COR-L47 (cell line): Measurements from ENCODE around the gene NARF.
"Not testable (repeated sequence)": the region's sequence is repeated elsewhere in the genome, so short reads cannot be mapped to it uniquely, and the experiment has no call there.

ENCODE experiments used
- DNase-seq: peaks from one replicate; lab custom pipeline; 2025; lab: John Stamatoyannopoulos, UW

The NARF gene

DNA sequence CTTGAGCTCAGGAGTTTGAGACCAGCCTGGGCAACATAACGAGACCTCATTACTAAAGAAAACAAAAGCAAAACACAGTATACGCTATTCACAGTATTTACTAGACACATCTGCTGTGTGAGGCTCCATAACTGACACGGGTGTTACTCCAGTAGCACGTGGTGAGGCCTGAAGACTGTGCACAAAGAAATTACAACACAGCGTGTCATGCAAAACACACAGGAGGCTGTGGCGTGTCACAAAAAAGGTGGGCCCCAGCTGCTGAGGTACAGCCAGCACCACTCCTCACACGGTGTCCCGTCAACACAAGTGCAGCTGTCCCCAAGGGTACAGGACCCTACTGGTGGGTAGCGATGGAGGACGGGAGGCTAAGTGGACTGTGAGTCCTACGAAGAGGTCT, 10.7 kb upstream of the NARF start:
- no peak for DNase-seq

DNA sequence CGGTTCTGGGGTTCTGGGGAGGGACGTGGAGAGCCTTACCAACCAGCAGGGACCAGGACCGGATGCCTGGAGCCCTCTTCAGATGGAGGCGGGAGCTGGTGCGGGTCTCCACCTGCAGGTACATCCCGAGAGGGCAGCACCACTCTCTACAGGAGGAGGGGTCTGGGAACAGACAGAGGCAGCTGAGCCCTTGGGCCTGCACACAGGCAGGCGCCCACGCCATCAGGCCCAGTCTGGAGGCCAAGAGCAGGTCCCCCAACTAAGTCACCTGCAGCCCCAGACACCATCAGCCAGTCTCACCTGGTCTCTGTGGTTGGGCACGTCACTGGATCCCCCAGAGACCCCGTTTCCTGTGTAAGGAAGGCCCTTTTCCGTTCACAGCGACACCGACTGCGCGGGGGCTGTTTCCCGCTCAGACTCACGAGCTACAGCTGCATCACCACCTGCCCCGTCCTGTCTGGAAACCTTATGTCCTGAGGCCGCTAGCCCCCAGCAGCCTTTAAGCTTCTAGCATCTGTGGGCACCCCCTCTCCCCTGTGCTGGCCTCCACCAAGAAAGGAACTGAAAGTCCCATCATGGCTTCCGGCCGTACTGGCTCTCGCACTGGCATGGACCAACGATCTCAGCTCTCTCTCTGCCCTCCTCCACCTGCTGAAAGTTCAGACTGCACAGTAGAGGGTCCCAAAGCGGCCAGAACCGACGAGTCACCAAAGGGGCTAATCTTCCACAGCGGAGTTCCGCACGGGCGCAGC, 9.2 kb upstream of the NARF start:
- DNase-seq = no peak

DNA sequence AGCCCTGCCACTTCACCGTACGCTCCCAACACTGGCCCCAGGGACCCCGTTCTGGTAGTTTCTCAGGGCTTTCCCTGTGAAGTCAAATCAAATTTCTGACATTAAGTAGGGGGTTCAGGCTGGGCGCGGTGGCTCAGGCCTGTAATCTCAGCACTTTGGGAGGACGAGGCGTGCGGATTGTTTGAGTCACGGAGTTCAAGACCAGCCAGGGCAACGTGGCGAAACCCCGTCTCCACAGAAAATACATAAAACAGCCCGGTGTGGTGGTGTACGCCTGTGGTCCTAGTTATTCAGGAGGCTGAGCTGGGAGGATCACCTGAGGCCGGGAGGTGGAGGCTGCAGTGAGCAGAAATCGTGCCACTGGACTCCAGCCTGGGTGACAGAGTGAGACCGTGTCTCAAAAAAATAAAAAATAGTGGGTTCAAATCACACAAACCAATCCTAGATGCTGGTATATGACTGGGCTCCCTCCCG, 8.6 kb upstream of the NARF start:
- no peak for DNase-seq

DNA sequence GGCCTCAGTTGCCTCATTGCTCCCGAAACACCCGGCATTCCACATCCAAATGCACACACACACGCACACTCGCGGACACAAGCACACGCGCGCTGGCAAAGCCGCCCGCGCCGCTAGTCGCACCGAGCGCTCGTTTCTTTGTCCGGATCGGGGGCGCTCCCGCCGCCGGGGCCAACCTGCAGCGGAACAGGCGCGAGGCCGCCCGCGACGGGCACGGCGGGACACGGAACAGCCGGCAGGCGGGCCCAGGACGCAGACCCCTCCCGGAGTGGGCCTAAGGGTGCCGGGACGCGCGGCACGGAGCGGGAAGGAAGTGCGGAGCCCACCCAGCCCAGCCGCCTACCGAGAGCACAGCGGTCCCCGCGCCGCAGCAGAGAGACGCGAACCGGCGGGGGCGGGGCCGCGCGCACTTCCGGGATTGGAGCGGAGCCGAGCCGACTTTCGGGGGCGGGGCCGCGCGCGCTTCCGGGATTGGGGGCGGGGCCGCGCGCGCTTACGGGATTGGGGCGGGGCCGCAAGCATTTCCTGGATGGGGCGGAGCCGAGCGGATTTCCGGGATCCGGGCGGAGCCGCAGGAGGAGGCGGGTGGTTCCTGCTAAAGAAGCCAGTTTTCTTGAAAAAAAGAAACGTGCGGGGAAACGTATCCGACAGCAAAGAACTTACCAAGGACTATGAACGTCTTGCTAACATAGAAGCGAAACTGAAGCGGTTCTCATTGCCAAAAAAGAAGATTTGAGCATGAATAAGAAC, 8.0 kb upstream of the NARF start, which contains the start of gene CYBC1:
Gene CYBC1, minus strand, starts transcription at position 396 of the 750 bp plus-strand sequence. CDS start 1,498 bp downstream, outside the sequence.
- peak; percentile 92 for DNase-seq

DNA sequence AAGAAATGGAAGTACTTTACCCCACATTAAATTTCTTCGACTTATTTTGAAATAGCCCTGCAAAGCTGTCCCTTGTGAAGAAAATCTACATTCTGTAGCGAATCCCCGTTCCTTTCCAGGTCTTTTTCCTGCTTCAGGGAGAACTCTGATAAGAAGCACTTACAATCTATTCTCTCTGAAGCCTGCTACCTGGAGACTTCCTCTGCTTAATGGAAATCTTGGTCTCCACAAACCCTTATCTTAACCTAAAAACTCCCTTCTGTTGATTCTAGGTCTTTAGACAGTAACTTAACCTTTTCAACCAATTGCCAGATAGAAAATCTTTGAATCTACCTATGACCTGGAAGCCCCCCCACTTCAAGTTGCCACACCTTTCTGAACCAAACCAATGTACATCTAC, 6.4 kb upstream of the NARF start:
- no peak for DNase-seq

DNA sequence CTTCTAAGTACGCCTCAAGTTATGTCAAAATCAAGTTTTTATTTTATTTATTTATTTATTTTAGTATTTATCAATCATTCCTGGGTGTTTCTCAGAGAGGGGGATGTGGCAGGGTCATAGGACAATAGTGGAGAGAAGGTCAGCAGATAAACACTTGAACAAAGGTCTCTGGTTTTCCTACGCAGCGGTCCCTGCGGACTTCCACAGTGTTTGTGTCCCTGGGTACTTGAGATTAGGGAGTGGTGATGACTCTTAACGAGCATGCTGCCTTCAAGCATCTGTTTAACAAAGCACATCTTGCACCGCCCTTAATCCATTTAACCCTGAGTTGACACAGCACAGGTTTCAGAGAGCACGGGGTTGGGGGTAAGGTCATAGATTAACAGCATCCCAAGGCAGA, 5.4 kb upstream of the NARF start:
- DNase-seq = not testable (repeated sequence)

DNA sequence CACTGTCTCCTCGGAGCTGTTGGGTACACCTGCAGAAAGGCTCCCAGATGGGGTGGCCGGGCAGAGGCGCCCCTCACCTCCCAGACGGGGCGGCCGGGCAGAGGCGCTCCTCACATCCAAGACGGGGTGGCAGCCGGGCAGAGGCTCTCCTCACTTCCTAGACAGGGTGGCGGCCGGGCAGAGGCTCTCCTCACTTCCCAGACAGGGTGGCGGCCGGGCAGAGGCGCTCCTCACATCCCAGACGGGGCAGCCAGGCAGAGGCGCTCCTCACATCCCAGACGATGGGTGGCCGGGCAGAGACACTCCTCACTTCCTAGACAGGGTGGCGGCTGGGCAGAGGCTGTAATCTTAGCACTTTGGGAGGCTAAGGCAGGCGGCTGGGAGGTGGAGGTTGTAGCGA, 4.8 kb upstream of the NARF start:
- DNase-seq = not testable (repeated sequence)

DNA sequence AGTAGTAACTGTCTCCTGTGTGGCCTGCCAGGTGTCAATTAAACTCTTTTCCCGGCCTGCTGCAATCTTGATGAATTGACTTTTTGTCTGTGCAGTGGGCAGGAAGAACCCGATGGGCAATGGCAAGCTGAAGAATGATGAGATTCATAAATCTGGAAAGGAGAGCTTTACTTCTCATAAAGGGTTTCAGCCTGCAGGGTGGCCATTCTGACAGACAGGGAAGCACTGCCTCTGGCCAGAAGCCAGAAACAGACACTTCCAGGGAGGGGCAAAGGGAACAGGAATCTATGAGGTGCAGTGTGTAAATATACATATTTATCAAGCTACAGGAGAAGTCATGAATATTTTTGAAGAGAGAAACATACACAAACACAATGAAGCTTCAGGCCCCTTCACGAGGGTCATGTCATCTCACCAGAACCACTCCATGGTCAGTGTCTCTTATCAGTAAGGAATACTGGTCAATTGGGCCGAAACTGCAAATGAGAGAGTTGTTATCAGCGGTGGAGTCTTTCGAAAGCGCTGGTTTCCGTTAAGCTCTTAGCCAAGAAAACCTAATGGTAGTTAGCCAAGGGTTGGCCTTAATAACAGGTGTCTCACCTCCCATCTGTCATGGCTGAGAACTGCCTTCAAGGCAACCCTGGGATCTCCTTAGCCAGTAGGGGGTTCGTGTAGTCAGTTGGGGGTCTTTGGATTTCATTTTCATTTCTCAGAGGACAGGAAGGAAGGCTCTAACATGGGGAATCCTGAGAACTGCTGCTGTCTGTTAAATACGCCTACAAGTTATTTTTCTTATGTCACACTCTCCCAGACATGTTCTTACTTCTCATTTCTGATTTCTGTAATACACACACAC, 1.2 kb upstream of the NARF start:
- DNase-seq = no peak

DNA sequence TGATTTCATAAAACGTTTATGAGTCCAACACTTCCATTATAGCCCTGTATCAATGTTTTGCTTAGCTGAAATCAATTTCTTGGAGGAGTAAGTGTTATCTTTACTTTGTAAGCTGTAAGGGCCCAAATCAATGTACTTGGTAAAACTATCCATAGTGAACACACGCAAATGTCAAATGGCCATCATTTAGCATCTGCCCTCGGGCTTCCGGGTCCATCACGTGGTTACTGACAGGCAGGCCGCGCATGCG, 687 bp upstream of the NARF start:
- peak; percentile 95 for DNase-seq

DNA sequence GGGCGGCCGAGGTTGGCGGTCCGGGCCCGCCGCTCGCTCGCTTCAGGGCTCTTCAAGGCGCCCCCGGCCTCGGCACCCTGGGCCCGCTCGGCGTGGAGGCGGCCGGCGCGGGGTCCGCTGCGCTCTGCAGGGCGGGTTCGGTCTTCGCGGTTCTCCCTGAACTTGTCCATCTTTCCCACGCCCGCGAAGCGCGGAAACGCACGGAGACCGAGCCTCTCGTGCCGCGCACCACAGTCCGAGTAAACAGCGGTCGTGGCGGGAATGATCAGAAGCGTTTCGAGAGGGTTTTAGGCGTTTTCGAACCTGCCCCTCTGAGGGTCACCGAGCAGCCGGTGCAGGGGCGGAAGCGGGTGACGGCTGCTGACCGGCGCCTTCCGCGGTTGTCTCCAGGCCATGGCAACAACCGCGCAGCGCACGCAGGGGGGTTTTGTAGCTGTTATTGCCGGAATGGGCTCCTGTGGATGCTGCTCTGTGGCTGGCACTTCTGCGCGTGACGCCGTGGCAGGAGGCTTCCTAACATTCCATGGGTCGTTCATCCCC, 414 bp downstream of the NARF start:
- no peak for DNase-seq

DNA sequence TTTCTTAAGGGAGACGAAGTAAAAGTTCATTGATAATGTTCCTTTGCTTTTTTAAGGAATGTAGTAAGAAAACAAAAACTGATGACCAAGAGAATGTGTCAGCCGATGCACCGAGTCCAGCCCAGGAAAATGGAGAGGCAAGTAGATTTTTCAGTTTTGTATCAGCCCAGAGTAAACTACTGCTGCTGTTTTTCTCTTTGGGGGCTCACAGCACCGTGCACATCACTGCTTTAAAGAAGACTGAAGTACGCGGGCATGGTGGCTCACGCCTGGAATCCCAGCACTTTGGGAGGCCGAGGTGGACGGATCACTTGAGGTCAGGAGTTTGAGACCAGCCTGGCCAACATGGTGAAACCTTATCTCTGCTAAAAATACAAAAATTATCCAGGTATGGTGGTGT, 1.4 kb downstream of the NARF start:
- not testable (repeated sequence) for DNase-seq

DNA sequence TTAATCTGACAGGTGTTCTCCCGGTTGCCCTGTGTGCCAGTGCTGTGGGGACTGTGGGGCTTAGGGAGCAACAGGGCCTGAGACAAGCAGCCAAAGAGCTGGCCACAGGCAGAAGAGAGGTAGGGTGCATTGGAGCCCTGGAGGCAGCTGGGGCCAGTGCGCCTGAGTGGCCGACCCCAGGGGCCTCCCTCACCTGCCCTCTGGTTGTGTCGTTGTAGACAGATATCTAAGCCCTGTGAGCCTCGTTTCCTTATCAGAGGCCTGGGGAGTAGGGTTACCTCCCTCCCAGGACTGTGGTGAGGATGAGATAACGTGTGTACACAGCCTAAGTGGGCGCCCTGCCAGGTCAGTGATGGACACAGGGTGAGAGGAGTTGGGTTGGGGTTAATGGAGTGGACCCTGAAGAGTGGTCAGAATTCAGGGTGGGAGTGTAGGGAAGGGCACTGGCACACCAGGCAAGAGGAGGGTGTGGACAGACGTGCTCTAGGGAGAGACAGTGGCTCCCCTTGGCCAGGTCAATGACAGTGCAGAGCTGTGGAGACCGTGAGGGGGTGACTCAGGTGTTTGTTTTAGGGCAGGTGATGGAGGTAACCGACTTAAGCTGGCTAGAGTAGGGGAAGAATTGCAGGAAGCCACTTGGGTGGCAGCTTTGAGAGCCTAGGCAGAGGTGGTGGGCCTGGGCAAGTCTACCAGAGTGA, 3.4 kb downstream of the NARF start:
- no peak for DNase-seq

DNA sequence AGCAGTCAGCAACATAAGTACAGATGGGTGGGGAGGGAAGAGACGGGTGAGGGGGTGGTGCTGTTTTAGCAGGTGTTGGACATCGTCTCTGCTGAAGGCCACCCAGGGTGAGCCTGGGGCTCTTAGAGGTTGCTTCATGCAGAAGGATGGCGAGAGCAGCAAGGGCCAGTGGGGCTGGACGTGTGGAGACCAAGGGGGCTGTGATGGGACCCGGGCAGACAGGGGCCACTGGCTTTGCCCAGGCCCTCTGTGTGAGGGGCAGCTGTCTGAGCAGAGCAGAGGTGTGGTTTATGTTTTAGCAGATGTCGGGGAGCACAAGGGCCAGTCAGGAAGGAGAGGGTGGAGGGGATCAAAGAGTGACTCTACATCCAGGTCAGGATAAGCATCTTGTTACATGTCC, 4.8 kb downstream of the NARF start:
- DNase-seq = no peak

DNA sequence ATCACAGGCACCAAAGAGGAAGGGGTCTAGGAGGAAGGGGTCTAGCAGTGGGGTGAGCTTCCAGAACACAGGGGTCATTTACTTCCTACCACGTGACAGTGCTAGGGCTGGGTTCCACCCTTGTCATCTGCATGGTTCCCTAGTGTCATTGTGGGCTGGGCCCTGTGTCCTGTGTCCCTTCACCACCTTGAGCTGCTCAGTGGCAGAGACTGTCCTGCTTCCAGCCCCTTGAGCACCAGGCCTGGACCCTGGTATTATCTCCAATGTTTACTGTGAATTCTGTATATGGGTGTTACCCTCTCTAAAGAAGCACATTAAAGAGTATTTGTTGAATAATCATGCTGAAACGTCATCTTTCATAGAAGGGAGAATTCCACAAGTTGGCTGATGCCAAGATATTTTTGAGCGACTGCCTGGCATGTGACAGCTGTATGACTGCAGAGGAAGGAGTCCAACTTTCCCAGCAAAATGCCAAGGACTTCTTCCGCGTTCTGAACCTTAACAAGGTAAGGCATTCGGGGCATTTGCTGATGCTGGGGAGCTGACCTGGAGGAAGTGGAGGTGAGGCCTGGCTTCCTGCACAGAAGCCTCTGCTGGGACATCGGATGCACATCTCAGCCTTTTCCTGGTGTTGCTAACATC, 5.5 kb downstream of the NARF start:
- DNase-seq = no peak

DNA sequence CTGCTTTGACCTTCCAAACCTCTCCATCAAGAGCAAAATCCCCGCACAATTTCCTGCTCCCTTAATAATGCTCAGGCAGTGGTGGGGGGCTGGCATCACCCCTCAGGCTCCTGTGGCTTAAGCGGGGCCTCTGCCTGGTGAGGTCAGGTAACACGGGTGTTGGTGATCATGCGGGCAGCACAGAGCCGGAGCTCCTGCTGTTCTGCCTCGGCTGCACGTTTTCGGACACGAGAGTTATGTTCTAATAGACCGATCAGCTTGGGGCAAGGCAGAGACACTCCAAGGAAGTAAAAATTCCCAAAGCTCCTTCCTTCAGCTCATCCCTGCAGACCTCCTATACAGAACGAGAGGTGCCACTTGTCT, 6.0 kb downstream of the NARF start:
- DNase-seq = no peak

DNA sequence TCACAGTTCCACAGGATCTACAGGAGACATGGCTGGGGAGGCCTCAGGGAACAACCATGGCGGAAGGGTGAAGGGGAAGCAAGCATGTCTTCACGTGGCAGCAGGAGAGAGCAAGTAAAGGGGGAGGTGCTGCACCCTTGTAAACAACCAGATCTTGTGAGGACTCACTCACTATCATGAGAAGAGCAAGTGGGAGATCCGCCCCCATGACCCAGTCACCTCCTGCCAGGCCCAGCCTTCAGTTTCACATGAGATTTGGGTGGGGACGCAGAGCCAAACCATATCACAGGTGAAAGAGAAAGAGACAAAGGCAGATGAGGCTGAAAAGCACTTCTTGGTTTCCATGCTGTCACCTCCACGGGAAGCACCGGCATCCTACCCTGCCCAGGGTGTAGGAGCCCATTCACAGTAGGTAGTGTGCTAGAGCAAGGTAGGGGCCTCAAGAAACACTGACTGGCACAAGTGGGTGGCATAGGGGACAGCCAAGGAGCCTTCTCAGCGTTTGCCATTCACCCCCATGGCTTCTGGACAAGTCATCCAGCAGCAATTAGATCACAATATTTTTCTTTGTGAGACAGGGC, 6.6 kb downstream of the NARF start:
- DNase-seq = no peak

DNA sequence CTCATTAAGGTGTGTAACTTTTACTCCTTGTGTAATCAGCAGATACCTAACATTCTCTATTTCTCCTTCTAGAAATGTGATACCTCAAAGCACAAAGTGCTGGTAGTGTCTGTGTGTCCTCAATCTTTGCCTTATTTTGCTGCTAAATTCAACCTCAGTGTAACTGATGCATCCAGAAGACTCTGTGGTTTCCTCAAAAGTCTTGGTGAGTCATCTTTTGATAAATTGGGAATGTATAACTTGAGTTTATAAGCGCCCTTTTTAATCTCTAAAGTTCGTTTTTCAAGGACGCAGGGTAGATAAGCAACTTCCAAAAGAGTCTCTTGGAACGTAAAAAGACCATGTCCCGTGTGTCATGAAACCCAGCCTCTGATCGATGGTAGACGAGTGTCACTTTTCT, 10.2 kb downstream of the NARF start:
- DNase-seq = no peak

DNA sequence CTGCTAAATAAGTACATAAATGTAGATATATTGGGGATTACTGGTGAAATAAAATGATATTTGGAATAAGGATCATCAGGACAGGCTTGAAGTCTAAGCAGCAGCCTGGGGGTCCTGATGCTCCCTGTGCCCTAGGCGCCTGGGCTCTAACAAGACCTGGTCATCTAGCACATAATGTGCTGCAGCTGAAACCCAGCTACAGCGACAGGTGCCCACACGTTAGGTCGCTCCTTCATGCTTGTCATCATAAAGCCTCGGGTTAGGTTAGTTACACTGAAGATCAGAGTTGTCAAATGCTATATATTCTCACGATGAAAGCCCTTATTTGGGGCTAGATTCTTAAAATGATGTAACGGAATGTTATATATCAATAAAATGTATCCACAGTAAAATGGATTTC, 11.5 kb downstream of the NARF start:
- no peak for DNase-seq

DNA sequence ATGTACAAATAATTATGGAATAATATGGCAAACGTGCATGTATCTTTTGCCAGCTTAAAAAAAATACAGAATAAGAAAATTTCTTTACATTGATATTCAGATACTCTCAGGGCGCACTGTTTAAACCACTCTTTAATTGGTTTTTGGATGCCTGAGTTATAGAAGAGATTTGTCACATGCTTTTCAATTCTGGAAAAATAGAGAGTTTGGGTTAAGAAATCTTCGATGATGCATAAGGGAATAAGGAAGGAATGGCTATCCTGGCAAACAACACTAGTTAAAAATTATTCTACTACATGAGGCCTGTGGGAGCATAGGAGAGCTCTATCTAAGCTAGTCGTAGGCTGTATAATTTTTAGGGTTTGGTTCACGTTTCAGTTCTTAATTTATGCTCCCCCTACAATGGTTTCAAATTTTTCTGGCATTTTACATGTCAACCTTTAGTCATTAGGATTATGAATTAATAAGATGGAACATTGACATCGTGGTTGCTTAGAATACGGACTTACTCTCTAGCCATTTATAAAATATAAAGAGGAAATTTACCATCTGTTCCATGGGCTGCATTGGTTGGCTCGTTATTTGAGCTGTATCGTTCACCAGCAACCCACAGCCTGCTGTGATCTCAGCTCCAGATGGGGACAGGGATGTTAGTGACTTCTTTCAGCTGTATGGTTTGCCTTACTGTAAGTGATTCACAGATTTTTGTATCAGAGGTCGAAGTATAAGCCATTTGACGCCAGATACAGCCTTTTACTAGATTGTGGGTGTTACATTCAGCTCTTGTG, 15.9 kb downstream of the NARF start:
- DNase-seq = no peak

DNA sequence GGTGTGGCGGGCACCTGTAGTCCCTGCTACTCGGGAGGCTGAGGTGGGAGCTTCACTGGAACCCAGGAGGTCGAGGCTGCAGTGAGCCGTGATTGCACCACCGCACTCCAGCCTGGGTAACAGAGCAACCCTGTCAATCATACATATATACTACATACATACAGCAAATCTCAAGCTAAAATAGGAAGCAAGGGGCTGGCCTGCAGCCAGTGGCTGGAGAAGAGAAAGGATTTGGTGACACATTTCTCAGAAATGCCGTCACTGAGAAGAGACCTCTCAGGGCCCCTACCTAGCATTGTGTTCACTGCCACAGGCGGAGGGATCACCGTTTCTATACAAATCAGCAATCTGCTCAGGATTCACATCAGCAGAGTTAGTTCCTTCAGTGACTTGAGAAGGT, 16.9 kb downstream of the NARF start:
- DNase-seq = no peak
